Activated naive CD8-positive, alpha-beta T cell treated with anti-CD3 and anti-CD28 coated beads, Interleukin-2, amount 50 U/mL, for 24 hours (primary cell): ENCODE data around the gene IFITM2.

Experiments used
- ATAC-seq: fragments of 150-1000 bp; cut with Tn5 transposase; one replicate; pipeline ENCODE4 v1.10.0; 2021
- DNase-seq: peaks from one replicate; pipeline ENCODE4 v3.0.0; 2021
- H3K27ac Mint-ChIP-seq: one replicate; pipeline ENCODE4 v1.8.0; 2021; ENCODE audit warnings: mild to moderate bottlenecking, mixed read lengths
- H3K27me3 Mint-ChIP-seq: one replicate; pipeline ENCODE4 v1.8.0; 2021; ENCODE audit warnings: mixed read lengths
- H3K36me3 Mint-ChIP-seq: one replicate; pipeline ENCODE4 v1.8.0; 2021; ENCODE audit warnings: low read depth, mixed read lengths
- H3K4me1 Mint-ChIP-seq: one replicate; pipeline ENCODE4 v1.8.0; 2021; ENCODE audit warnings: mixed read lengths
- H3K4me3 Mint-ChIP-seq: one replicate; pipeline ENCODE4 v1.8.0; 2021; ENCODE audit warnings: mild to moderate bottlenecking, moderate library complexity, mixed read lengths
- H3K9me3 Mint-ChIP-seq: one replicate; pipeline ENCODE4 v1.8.0; 2021; ENCODE audit warnings: mixed read lengths

Gene IFITM2

DNA sequence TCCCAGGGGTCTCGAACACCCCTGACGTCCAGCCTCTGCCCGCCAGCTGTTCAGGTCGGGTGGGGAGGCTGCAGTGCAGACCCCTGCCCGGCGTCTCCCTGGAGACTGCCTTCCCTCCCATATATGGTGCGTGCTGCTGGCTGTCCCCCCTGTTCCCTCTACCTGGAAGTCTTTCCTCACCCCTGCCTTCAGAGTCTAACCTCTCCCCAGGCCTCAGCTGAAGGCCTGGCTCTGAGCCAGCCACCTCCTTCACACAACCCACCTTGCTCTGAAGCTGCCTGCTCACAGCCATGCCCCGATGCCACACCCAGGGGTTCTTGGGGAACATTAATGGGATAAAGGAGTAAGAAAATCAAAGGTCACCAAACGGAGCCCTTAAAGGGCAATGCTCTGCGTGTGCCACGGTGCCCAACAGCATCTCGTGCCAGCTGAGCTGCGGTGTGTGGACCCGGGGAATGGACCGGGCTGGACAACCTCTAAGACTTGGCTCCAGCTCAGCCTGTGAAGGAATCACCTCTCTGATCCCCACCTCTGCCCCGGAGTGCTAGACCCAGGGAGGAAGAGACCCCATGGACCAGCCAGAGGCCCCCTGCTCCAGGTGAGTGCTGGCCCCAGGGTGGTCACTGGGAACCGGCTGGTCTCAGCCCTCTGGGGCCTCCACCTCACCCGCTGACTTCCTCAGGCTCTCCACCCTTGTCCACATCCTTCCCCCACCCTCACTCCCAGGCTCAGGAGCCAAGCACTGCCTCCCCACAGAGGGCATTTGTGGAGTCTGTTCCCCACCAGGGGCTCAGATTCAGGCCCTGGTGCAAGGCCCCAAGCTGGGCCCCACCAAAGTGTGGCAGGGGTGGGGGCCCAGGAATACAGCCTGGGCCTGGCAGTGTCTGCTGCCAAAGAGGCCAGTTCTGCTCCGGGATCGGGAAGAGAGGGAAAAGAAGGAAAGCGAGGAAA is 29.3 kb upstream of the IFITM2 start, which contains the start of gene NLRP6:
TSS of gene NLRP6 (plus strand) at position 407 of the 951 bp plus-strand sequence. CDS start at position 570, 163 bp downstream.
- peaks cover 5% of the 10 kb centered on the region for H3K36me3 Mint-ChIP-seq
- ATAC-seq (no peak), DNase-seq (peak; percentile 12)

DNA sequence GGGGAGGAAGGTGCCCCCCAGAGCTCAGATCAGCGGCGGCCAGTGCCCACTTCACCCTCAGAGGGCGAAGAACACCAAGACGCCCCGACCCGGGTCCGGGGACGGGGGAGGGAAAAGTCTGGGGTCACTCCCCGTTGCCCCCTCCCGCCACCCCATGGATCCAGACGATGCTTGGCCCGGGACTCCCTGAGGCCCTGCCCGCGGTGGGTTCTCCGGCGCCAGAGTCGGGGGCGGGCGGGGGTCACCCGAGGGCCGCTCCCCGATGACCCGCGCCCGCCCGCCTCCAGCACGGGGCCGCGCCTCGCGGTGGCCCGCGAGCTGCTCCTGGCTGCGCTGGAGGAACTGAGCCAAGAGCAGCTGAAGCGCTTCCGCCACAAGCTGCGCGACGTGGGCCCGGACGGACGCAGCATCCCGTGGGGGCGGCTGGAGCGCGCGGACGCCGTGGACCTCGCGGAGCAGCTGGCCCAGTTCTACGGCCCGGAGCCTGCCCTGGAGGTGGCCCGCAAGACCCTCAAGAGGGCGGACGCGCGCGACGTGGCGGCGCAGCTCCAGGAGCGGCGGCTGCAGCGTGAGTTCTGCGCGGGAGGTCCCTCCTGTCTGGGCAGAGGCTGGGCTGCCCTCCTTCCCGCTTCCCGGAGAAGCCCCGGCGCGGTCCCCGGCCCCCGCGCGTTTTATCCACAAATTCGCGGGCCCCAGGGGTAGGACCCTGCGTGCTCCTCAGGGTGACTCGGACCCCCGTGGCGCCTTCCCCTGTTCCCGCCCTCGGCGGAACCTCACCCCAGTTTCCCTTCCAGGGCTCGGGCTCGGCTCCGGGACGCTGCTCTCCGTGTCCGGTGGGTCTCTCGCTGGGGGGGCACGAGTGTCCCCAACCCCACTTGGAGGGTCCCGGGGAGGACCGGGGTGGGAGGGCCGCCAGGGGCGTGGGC is 28.3 kb upstream of the IFITM2 start:
- peaks cover 39% of the 10 kb centered on the region for H3K27me3 Mint-ChIP-seq
- ATAC-seq (no peak), DNase-seq (peak; percentile 19)
- H3K9me3 Mint-ChIP-seq, result peaks cover 12% of the 10 kb centered on the region
- H3K4me3 Mint-ChIP-seq, result no peak overlapping the region
- peaks cover 5% of the 10 kb centered on the region for H3K36me3 Mint-ChIP-seq
- H3K27ac Mint-ChIP-seq, result peak overlapping the region; percentile 59
- peaks cover 46% of the 10 kb centered on the region for H3K4me1 Mint-ChIP-seq

More for the DNA sequence above, 29.3 kb upstream of the IFITM2 start, which contains the start of gene NLRP6:
- Mint-ChIP-seq H3K4me1 (peaks cover 41% of the 10 kb centered on the region), H3K4me3 (peak within 1 kb of the TSS; percentile 64), H3K9me3 (peaks cover 12% of the 10 kb centered on the region), H3K27ac (peak within 1 kb of the TSS; percentile 64), H3K27me3 (peaks cover 35% of the 10 kb centered on the region)

DNA sequence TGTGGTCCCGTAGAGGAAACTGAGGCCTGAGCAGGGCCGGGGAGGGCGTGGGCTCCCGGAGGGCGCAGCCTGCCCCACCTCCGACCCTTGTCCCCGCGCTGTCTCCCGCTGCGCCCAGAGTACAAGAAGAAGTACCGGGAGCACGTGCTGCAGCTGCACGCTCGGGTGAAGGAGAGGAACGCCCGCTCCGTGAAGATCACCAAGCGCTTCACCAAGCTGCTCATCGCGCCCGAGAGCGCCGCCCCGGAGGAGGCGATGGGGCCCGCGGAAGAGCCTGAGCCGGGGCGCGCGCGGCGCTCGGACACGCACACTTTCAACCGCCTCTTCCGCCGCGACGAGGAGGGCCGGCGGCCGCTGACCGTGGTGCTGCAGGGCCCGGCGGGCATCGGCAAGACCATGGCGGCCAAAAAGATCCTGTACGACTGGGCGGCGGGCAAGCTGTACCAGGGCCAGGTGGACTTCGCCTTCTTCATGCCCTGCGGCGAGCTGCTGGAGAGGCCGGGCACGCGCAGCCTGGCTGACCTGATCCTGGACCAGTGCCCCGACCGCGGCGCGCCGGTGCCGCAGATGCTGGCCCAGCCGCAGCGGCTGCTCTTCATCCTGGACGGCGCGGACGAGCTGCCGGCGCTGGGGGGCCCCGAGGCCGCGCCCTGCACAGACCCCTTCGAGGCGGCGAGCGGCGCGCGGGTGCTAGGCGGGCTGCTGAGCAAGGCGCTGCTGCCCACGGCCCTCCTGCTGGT is 27.5 kb upstream of the IFITM2 start:
- Mint-ChIP-seq H3K9me3 (peaks cover 12% of the 10 kb centered on the region), H3K27me3 (peaks cover 39% of the 10 kb centered on the region), H3K27ac (peak overlapping the region; percentile 56), H3K4me1 (peaks cover 46% of the 10 kb centered on the region), H3K36me3 (peaks cover 5% of the 10 kb centered on the region), H3K4me3 (peak overlapping the region; percentile 67)
- DNase-seq, result peak; percentile 40
- ATAC-seq, result no peak

DNA sequence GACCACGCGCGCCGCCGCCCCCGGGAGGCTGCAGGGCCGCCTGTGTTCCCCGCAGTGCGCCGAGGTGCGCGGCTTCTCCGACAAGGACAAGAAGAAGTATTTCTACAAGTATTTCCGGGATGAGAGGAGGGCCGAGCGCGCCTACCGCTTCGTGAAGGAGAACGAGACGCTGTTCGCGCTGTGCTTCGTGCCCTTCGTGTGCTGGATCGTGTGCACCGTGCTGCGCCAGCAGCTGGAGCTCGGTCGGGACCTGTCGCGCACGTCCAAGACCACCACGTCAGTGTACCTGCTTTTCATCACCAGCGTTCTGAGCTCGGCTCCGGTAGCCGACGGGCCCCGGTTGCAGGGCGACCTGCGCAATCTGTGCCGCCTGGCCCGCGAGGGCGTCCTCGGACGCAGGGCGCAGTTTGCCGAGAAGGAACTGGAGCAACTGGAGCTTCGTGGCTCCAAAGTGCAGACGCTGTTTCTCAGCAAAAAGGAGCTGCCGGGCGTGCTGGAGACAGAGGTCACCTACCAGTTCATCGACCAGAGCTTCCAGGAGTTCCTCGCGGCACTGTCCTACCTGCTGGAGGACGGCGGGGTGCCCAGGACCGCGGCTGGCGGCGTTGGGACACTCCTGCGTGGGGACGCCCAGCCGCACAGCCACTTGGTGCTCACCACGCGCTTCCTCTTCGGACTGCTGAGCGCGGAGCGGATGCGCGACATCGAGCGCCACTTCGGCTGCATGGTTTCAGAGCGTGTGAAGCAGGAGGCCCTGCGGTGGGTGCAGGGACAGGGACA is 26.7 kb upstream of the IFITM2 start:
- Mint-ChIP-seq H3K36me3 (peaks cover 5% of the 10 kb centered on the region), H3K4me1 (peaks cover 52% of the 10 kb centered on the region), H3K4me3 (peak overlapping the region; percentile 70), H3K9me3 (peaks cover 12% of the 10 kb centered on the region), H3K27ac (peak overlapping the region; percentile 46), H3K27me3 (peaks cover 39% of the 10 kb centered on the region)
- DNase-seq (peak; percentile 35), ATAC-seq (peak; percentile 16)

DNA sequence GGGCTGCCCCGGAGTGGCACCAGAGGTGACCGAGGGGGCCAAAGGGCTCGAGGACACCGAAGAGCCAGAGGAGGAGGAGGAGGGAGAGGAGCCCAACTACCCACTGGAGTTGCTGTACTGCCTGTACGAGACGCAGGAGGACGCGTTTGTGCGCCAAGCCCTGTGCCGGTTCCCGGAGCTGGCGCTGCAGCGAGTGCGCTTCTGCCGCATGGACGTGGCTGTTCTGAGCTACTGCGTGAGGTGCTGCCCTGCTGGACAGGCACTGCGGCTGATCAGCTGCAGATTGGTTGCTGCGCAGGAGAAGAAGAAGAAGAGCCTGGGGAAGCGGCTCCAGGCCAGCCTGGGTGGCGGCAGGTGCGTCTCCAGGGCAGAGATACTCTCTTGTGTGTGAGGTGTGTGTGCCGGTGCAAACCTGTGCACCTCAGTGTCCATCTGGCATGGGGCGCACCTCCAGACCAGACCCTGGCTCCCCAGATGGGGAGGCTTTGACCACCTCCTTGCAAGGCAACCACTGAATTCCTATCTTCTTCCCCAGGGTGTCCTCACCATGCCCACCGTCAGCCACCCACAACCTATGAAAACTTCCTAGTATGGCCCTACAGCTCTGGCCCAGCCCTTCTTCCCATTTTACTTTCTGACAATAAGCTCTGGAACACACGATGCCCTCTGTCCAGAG is 26.0 kb upstream of the IFITM2 start:
- Mint-ChIP-seq H3K4me3 (peak overlapping the region; percentile 70), H3K9me3 (peaks cover 11% of the 10 kb centered on the region), H3K4me1 (peaks cover 57% of the 10 kb centered on the region), H3K36me3 (peaks cover 4% of the 10 kb centered on the region), H3K27me3 (peaks cover 39% of the 10 kb centered on the region), H3K27ac (peak overlapping the region; percentile 46)
- DNase-seq (no peak), ATAC-seq (no peak)

DNA sequence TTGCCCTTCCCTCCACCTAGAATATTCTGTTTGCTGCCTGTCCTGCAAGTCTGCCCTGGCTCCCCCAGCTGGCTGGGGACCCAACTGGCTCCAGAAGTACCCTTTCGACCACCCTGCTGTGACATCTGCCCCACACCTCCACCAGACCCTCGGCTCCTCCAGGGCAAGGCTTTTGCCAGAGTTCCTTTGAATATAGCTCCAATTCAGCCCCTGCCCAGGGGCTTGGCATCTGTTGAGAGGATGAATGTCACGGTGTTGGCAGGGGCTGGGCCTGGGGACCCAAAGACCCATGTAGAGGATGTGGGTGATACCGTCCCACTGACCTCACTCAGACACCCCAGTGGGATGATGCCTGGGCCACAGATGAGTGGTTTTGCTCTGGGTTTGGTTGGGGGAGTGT is 25.4 kb upstream of the IFITM2 start:
- ATAC-seq, result no peak
- H3K4me3 Mint-ChIP-seq, result peak overlapping the region; percentile 70
- peaks cover 62% of the 10 kb centered on the region for H3K4me1 Mint-ChIP-seq
- no peak for DNase-seq
- peaks cover 6% of the 10 kb centered on the region for H3K9me3 Mint-ChIP-seq
- peaks cover 2% of the 10 kb centered on the region for H3K36me3 Mint-ChIP-seq
- H3K27me3 Mint-ChIP-seq, result peaks cover 39% of the 10 kb centered on the region
- H3K27ac Mint-ChIP-seq, result peak overlapping the region; percentile 51

DNA sequence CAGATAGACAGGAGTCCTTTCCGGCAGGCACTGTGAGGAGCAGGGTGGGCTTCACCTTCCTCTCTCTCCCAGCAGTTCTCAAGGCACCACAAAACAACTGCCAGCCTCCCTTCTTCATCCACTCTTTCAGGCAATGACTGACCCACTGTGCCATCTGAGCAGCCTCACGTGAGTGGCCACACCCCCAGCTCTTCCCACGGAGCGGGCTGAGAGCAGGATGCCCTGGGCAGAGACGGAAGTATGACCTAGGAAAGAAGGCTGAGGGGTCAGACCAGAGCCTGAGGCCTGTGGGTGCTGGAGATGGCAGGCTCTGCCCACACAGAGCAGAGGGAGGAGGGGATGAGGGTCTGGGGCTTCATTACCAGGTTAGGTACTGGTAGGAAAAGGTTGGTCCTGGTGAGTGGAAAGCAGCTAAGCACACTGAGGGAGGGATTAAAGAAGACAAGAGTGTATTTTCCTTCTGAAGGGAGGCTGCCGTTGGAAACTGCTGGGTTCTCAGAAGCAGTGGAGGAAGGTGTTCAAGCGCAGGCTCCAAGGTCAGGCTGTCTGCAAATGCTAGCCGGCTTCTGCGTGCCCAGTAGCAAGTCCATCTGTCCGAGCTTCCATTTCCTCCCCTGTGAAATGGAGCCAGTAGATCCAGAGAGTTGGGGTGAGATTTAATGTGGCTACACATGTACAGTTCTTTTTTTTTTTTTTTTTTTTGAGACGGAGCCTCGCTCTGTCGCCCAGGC is 24.8 kb upstream of the IFITM2 start:
- H3K27ac Mint-ChIP-seq, result peak overlapping the region; percentile 51
- H3K27me3 Mint-ChIP-seq, result peaks cover 36% of the 10 kb centered on the region
- DNase-seq (no peak), ATAC-seq (no peak)
- no peaks in the 10 kb centered on the region for H3K9me3 Mint-ChIP-seq
- peaks cover 59% of the 10 kb centered on the region for H3K4me1 Mint-ChIP-seq
- H3K4me3 Mint-ChIP-seq, result peak overlapping the region; percentile 70
- peaks cover under 1% of the 10 kb centered on the region for H3K36me3 Mint-ChIP-seq

DNA sequence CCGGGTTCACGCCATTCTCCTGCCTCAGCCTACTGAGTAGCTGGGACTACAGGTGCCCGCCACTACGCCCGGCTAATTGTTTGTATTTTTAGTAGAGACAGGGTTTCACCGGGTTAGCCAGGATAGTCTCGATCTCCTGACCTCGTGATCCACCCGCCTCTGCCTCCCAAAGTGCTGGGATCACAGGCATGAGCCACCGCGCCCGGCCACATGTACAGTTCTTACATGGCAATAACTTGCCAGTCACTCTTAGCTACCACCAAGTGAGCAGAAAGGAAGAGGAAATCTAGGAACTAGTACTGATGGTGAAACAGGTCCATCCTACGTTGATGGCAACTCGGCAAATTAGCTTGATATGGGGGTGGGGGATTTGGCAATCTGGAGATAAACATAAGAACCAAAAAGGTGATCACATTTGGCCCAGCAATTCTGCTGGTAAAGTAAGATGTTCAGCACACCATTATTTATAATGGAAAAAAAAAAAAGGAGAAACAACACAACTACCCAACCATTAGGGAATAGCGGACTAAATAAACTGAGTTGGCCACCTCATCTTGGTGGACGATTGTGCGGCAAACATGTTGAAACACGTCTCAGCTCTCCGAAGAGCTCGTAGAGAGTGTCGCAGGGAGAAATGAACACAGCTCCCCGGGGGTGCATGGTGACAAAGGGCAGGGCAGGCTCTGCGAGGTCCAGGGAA is 24.1 kb upstream of the IFITM2 start:
- H3K36me3 Mint-ChIP-seq, result peaks cover 3% of the 10 kb centered on the region
- H3K9me3 Mint-ChIP-seq, result no peaks in the 10 kb centered on the region
- DNase-seq (no peak), ATAC-seq (no peak)
- H3K4me1 Mint-ChIP-seq, result peaks cover 58% of the 10 kb centered on the region
- H3K27me3 Mint-ChIP-seq, result peaks cover 36% of the 10 kb centered on the region
- peak overlapping the region; percentile 70 for H3K4me3 Mint-ChIP-seq
- peak overlapping the region; percentile 51 for H3K27ac Mint-ChIP-seq

DNA sequence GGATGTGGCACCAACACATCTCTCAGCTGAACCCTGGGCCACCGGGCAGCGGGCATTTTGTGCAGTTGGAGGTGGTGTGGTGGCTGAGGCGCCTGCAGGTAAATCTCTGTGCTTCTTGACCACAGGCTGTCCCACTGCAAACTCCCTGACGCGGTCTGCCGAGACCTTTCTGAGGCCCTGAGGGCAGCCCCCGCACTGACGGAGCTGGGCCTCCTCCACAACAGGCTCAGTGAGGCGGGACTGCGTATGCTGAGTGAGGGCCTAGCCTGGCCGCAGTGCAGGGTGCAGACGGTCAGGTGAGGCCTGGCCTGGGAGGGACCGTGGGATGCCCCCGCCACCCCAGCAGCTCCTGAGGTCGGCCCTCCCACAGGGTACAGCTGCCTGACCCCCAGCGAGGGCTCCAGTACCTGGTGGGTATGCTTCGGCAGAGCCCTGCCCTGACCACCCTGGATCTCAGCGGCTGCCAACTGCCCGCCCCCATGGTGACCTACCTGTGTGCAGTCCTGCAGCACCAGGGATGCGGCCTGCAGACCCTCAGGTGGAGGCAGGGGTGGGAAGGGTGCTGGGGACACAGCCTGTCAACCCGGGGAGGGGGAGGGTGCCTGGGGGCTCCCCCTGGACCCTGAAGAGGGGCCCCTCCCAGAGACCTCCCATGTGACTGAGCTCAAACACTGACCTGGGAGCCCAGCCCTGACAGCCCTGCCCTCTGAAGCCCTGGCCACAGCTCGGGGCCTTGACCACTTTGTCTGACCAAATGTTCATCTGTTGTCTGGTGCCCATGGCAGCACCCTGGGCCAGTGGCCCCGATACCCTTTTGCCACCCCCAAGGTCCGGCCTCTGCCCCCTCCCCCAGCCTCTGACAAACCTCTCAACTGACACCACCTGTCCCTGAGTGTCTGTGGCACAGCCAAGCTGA is 23.3 kb upstream of the IFITM2 start:
- ATAC-seq (no peak), DNase-seq (peak; percentile 8)
- Mint-ChIP-seq H3K4me3 (no peak overlapping the region), H3K4me1 (peaks cover 55% of the 10 kb centered on the region), H3K27me3 (peaks cover 33% of the 10 kb centered on the region), H3K36me3 (peaks cover 3% of the 10 kb centered on the region), H3K9me3 (no peaks in the 10 kb centered on the region), H3K27ac (no peak overlapping the region)

DNA sequence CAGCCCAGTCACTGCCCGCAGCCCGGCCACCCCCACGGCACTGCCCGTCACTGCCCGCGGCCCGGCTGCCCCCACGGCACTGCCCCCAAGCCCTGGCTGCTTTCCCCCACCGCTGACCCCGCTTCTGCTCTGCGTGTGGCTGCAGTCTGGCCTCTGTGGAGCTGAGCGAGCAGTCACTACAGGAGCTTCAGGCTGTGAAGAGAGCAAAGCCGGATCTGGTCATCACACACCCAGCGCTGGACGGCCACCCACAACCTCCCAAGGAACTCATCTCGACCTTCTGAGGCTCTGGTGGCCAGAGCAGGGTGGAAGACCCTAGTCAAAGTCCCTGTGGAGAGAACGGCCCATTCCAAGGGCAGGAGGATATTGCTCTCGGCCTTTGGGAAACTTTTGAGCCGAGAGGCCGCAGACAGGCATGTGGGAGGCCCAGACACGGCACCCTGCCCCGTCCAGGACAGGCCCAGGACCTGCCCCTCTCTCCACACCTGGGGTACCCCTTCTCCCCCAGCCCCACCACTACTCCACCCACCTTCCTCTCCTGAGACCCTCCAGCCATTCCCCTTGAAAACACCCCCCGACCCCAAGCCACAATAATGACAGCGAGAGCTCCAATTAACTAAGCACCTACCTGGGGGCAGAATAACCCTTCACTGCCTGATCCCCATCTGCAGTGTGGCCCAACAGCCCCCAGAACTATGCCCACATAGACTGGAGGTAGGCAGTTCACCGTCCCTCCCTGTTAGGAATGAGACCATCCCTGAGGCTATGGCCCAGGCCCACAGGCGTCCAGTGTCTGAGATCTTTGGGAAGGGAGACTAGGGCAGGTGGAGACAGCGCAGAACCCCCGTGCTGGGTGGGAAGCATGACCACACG is 22.4 kb upstream of the IFITM2 start:
- ATAC-seq (no peak), DNase-seq (no peak)
- H3K4me3 Mint-ChIP-seq, result no peak overlapping the region
- H3K36me3 Mint-ChIP-seq, result peaks cover 3% of the 10 kb centered on the region
- H3K9me3 Mint-ChIP-seq, result no peaks in the 10 kb centered on the region
- peaks cover 58% of the 10 kb centered on the region for H3K4me1 Mint-ChIP-seq
- H3K27ac Mint-ChIP-seq, result no peak overlapping the region
- peaks cover 31% of the 10 kb centered on the region for H3K27me3 Mint-ChIP-seq

DNA sequence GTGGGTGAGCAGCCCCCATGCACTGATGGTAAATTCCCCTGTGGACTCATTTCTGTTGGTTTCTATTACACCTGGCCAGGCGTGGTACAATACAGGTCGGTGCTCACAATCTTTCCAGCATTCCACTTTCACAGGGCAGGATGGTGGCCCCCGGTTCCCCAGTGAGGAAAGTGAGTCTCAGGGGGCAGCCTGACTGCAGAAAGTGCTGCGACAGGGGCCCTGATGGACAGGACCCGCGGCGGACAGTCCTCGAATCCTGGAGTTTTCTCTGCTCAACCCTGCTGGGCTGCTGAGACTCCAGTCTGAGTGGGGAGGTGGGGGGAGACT is 21.8 kb upstream of the IFITM2 start:
- peaks cover 60% of the 10 kb centered on the region for H3K4me1 Mint-ChIP-seq
- H3K36me3 Mint-ChIP-seq, result peaks cover 3% of the 10 kb centered on the region
- ATAC-seq (no peak), DNase-seq (no peak)
- peaks cover 29% of the 10 kb centered on the region for H3K27me3 Mint-ChIP-seq
- no peak overlapping the region for H3K27ac Mint-ChIP-seq
- H3K9me3 Mint-ChIP-seq, result no peaks in the 10 kb centered on the region
- H3K4me3 Mint-ChIP-seq, result no peak overlapping the region
